CMK (cell line): ENCODE data around the gene AP3M1.

ENCODE experiments used
- DNase-seq: peaks from one replicate; pipeline ENCODE4 v3.0.0-alpha.2; 2010; ENCODE audit warnings: low read depth

AP3M1 gene

GRCh38 chr10:74079028-74079935, 71.3 kb downstream of the AP3M1 start:
- no peak for DNase-seq

DNA sequence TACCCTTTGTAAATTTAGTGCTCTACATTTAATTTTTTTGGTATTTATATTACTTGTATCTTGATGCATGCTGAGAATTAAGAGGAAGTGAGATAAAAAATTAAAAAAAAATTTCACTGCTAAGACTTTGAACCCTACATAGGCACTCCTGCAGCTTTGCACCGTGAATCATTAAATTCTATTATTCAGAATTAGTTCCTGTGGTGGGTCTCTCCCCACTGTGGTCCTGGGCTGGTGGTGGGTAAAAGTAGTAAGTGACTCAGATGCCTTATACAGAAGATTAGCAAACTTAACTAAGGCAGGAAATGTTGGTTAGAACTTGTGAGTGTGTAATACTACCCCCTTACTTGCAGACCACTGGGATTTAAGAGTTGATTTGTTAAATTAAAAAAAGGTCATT, 72.6 kb downstream of the AP3M1 start:
- no peak for DNase-seq

GRCh38 chr10:74077416-74077815, 73.2 kb downstream of the AP3M1 start:
- no peak for DNase-seq

DNA sequence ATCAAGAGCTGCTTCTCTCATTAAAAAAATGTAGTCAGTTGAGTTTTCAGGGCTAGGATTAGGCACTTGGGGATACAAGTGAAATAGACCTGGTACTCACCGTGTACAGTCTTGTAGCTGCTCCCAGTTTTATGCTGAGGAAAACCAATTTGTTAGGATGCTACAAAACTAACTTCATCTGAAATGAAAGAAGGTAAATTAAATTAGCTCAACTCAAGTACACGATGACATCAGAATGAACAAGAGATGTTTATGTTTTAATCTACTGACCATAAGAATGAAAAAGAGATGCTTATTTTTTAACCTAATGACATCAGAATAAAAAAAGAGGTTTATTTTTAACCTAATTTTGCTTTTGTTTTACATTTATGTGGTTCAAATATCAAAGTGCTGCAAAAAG, 73.7 kb downstream of the AP3M1 start:
- DNase-seq: no peak

DNA sequence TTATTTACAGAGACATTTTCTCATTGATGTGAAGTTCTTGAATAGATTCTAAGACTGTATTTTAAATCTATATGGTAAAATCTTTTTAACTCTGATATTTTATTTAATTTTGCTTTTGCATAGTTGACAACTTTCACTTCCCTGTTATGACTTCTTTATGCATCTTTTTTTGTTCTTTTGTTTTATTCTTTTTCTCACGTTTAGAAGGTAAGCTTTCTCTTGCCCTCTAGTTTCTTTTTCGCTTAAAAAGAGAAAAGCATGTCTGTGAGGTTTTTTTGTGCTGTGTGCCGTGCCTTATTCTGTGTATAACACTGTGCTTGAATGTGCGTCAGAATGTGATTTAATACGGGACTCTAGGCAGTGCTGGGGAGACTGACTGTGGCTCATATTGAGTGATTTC, 74.7 kb downstream of the AP3M1 start:
- no peak for DNase-seq

- DNase-seq: no peak
Measured at GRCh38 chr10:74072503-74072902, 78.1 kb downstream of the AP3M1 start.

- DNase-seq: no peak
Measured at GRCh38 chr10:74071157-74071556, 79.5 kb downstream of the AP3M1 start.
